Skin of body (tissue), 2 donors: ENCODE measurements around the gene NRP1. TPM values are rescaled to one million over a fixed set of nuclear protein-coding genes. Genes with fewer than 3 reads are reported as not detected.

Experiments
- DNase-seq: peaks from one replicate; lab custom pipeline; 2025; lab: John Stamatoyannopoulos, UW
- total RNA-seq: library from RNA; depleted of rRNA; stranded (reverse); fragments of >200 nt; gene quantifications from one replicate; pipeline ENCODE4 v1.2.3, GENCODE V29; 2014

NRP1 gene
- total RNA-seq, 1 donor from 2014 or later = 108 TPM

GRCh38 chr10:33293531-33294170 lies 40.8 kb downstream of the NRP1 start:
- peak; percentile 22 for DNase-seq

GRCh38 chr10:33293076-33293475 lies 41.4 kb downstream of the NRP1 start:
- DNase-seq = no peak

- DNase-seq = peak; percentile 4
Observed at GRCh38 chr10:33291053-33291592, 43.3 kb downstream of the NRP1 start.

GRCh38 chr10:33290321-33291052 lies 44.0 kb downstream of the NRP1 start:
- DNase-seq = no peak

- no peak for DNase-seq
Observed at GRCh38 chr10:33289776-33290175, 44.7 kb downstream of the NRP1 start.

- DNase-seq = no peak
Observed at GRCh38 chr10:33288127-33288526, 46.3 kb downstream of the NRP1 start.

GRCh38 chr10:33287112-33287511 lies 47.4 kb downstream of the NRP1 start:
- DNase-seq = no peak

- no peak for DNase-seq
Observed at GRCh38 chr10:33286157-33286934, 48.1 kb downstream of the NRP1 start.

- no peak for DNase-seq
Observed at GRCh38 chr10:33284945-33285344, 49.5 kb downstream of the NRP1 start.

- peak; percentile 92 for DNase-seq
Observed at GRCh38 chr10:33279811-33280602, 54.5 kb downstream of the NRP1 start.

GRCh38 chr10:33279276-33279675 lies 55.2 kb downstream of the NRP1 start:
- DNase-seq = no peak

- no peak for DNase-seq
Observed at GRCh38 chr10:33278198-33278597, 56.3 kb downstream of the NRP1 start.

- DNase-seq = peak; percentile 28
Observed at GRCh38 chr10:33277135-33277536, 57.3 kb downstream of the NRP1 start.

- no peak for DNase-seq
Observed at GRCh38 chr10:33276282-33276923, 58.1 kb downstream of the NRP1 start.

GRCh38 chr10:33274096-33274785 lies 60.2 kb downstream of the NRP1 start:
- no peak for DNase-seq

- DNase-seq = peak; percentile 72
Observed at GRCh38 chr10:33273295-33274002, 61.0 kb downstream of the NRP1 start.

- DNase-seq = no peak
Observed at GRCh38 chr10:33272635-33273034, 61.8 kb downstream of the NRP1 start.

- DNase-seq = peak; percentile 52
Observed at GRCh38 chr10:33271969-33272583, 62.4 kb downstream of the NRP1 start.

- peak; percentile 14 for DNase-seq
Observed at GRCh38 chr10:33270971-33271370, 63.5 kb downstream of the NRP1 start.
